Measurements from ENCODE around the gene FHL5.

DNA sequence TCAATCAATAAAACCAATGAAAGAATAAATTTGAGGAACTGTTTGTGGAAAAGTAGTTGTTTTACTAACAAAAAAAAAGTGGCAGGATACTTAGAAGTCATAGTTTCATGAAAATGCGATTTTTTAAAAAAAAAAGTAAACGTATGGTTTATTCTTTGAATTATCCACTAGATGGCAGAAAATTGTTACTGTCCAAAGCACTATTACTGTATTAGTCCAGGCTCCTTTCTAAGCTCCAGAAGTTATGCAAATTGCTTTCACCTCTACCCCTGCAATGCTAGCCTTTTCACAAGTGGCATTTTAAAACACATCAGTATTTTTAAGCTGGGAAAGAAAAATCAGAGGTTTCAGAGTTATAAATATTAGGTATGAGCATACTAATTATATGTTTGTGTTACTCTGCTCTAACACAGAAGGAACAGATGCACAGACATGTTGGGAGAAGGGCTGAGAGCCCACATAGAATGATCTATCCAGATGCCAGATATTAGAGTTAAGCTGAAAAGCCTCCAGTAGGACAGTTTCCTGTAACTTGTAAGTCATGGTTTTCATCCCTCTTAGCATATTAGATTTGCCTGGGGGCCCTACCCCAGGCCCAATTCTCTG, 63.9 kb downstream of the FHL5 start:
- no peak for TF ChIP-seq EZH2phosphoT487 (IDR thresholded peaks at IDR 0.05; ENCODE audit: low read depth)
- TF ChIP-seq CTCF (IDR thresholded peaks at IDR 0.05; ENCODE audit: low read depth, low read length) = peak; percentile 45; the same call in 1 of the 2 replicates

Data from OCI-LY3 (cell line).